ENCODE measurements around the gene POU6F1. TPM values are rescaled to one million over a fixed set of nuclear protein-coding genes. Genes with fewer than 3 reads are reported as not detected.
A peak's percentile ranks its signal among the peaks of the same experiment; 100 is the strongest.

The POU6F1 gene
- total RNA-seq, 1 experiment from 2014 or later: 5.3 TPM

- TF ChIP-seq CTCF (IDR thresholded peaks at IDR 0.05; ENCODE audit: insufficient read depth in 1 of 2, low read depth in 1 of 2, low read length in 1 of 2, severe bottlenecking in 1 of 2, unreplicated experiment in 1 of 2): no peak
- Mint-ChIP-seq H3K9me3 (ENCODE audit: unreplicated experiment) (no peaks in the 10 kb centered on the region), H3K27ac (ENCODE audit: unreplicated experiment) (no peak overlapping the region), H3K4me3 (ENCODE audit: unreplicated experiment) (no peak overlapping the region), H3K36me3 (ENCODE audit: insufficient read depth, unreplicated experiment) (peaks cover 5% of the 10 kb centered on the region), H3K27me3 (ENCODE audit: insufficient read depth, unreplicated experiment) (no peaks in the 10 kb centered on the region), H3K4me1 (ENCODE audit: low read depth, unreplicated experiment) (no peaks in the 10 kb centered on the region)
- CTCF ChIA-PET: interaction anchor here (0.5 to 2.2 kb wide), 3 partner anchors 46 to 667 kb away, joined by 3 to 7 read pairs (median 4); partner anchors contain the start of genes DIP2B and POU6F1
- BruUV-seq (replicated peaks): TSS peak; percentile 62
- POLR2A ChIA-PET: interaction anchor here (0.5 to 1.3 kb wide), 5 partner anchors 46 to 146 kb away, joined by 3 to 5 read pairs (median 4); partner anchors contain the start of genes CSRNP2, DAZAP2, POU6F1 and SLC11A2
- no peaks in the 10 kb centered on the region for H3K9me3 ChIP-seq
- H3K36me3 ChIP-seq (ENCODE audit: control insufficient read depth, insufficient read depth, low read length): no peaks in the 10 kb centered on the region; the same call in 1 of the 2 replicates
- intact Hi-C loops (cut with micrococcal nuclease; ENCODE audit: unreplicated experiment): loop anchor here (1.0 to 5.0 kb wide), 4 partner anchors 50 to 169 kb away; partner anchors contain the start of genes DAZAP2 and LETMD1
- peaks cover 6% of the 10 kb centered on the region; the same call in 1 of the 2 replicates for H3K4me1 ChIP-seq
- H3K27me3 ChIP-seq (replicated peaks; ENCODE audit: control insufficient read depth, insufficient read depth, low read length): no peaks in the 10 kb centered on the region
- DNase-seq: peak; percentile 47 to 52
- H3K4me3 ChIP-seq (ENCODE audit: low read depth, low read length): peak overlapping the region; percentile 58
These were observed 45.9 kb downstream of the POU6F1 start for GRCh38 chr12:51171884-51172514.

GRCh38 chr12:51163795-51164194 is 54.1 kb downstream of the POU6F1 start:
- ChIA-PET CTCF (no interaction called here), POLR2A (no interaction called here)
- Histone ChIP-seq H3K27me3 (replicated peaks; ENCODE audit: control insufficient read depth, insufficient read depth, low read length) (no peaks in the 10 kb centered on the region), H3K36me3 (ENCODE audit: control insufficient read depth, insufficient read depth, low read length) (no peaks in the 10 kb centered on the region; the same call in 1 of the 2 replicates), H3K9me3 (no peaks in the 10 kb centered on the region), H3K4me1 (0 out of 2 replicates have a peak, but pooled peaks cover 6% of the 10 kb centered on the region), H3K4me3 (ENCODE audit: low read depth, low read length) (no peak overlapping the region)
- no peak for TF ChIP-seq CTCF (IDR thresholded peaks at IDR 0.05; ENCODE audit: insufficient read depth in 1 of 2, low read depth in 1 of 2, low read length in 1 of 2, severe bottlenecking in 1 of 2, unreplicated experiment in 1 of 2)
- Mint-ChIP-seq H3K9me3 (ENCODE audit: unreplicated experiment) (no peaks in the 10 kb centered on the region), H3K27ac (ENCODE audit: unreplicated experiment) (no peak overlapping the region), H3K4me3 (ENCODE audit: unreplicated experiment) (no peak overlapping the region), H3K36me3 (ENCODE audit: insufficient read depth, unreplicated experiment) (peaks cover 7% of the 10 kb centered on the region), H3K4me1 (ENCODE audit: low read depth, unreplicated experiment) (peaks cover 12% of the 10 kb centered on the region), H3K27me3 (ENCODE audit: insufficient read depth, unreplicated experiment) (no peaks in the 10 kb centered on the region)
- DNase-seq: no peak
- BruUV-seq (replicated peaks): no TSS peak
- intact Hi-C loops (cut with micrococcal nuclease; ENCODE audit: unreplicated experiment): no loop called here

- H3K36me3 Mint-ChIP-seq (ENCODE audit: insufficient read depth, unreplicated experiment): peaks cover 7% of the 10 kb centered on the region
- no TSS peak for BruUV-seq (replicated peaks)
- no peaks in the 10 kb centered on the region for H3K9me3 Mint-ChIP-seq (ENCODE audit: unreplicated experiment)
- Histone ChIP-seq H3K9me3 (no peaks in the 10 kb centered on the region), H3K36me3 (ENCODE audit: control insufficient read depth, insufficient read depth, low read length) (no peaks in the 10 kb centered on the region), H3K4me1 (0 out of 2 replicates have a peak, but pooled peaks cover 6% of the 10 kb centered on the region), H3K4me3 (ENCODE audit: low read depth, low read length) (no peak overlapping the region), H3K27me3 (replicated peaks; ENCODE audit: control insufficient read depth, insufficient read depth, low read length) (no peaks in the 10 kb centered on the region)
- POLR2A ChIA-PET: no interaction called here
- no peak overlapping the region for H3K4me3 Mint-ChIP-seq (ENCODE audit: unreplicated experiment)
- H3K27ac Mint-ChIP-seq (ENCODE audit: unreplicated experiment): no peak overlapping the region
- DNase-seq: no peak
- TF ChIP-seq CTCF (IDR thresholded peaks at IDR 0.05; ENCODE audit: insufficient read depth in 1 of 2, low read depth in 1 of 2, low read length in 1 of 2, severe bottlenecking in 1 of 2, unreplicated experiment in 1 of 2): no peak
- intact Hi-C loops (cut with micrococcal nuclease; ENCODE audit: unreplicated experiment): no loop called here
- no peaks in the 10 kb centered on the region for H3K27me3 Mint-ChIP-seq (ENCODE audit: insufficient read depth, unreplicated experiment)
- CTCF ChIA-PET: no interaction called here
- peaks cover 12% of the 10 kb centered on the region for H3K4me1 Mint-ChIP-seq (ENCODE audit: low read depth, unreplicated experiment)
These were observed 55.6 kb downstream of the POU6F1 start for GRCh38 chr12:51162217-51162616.

All from Caco-2 (cell line).